ENCODE results near the gene MAB21L4. TPM values are rescaled to one million over a fixed set of nuclear protein-coding genes. Genes with fewer than 3 reads are reported as not detected.

Gene MAB21L4
- total RNA-seq, 2 experiments from 2014 or later, result not detected

GRCh38 chr2:240931319-240931949 is 35.5 kb upstream of the MAB21L4 start:
- ChIA-PET POLR2A (no interaction called here), CTCF (interaction anchor here (1.0 kb wide), 1 partner anchor 17 kb away, joined by 4 read pairs; no protein-coding TSS in a partner anchor)
- no peaks in the 10 kb centered on the region for H3K9me3 Mint-ChIP-seq
- DNase-seq, result no peak
- intact Hi-C loops (cut with micrococcal nuclease), result no loop called here
- no peak overlapping the region for H3K27ac Mint-ChIP-seq
- no peaks in the 10 kb centered on the region for H3K36me3 Mint-ChIP-seq (ENCODE audit: low read depth)
- TF ChIP-seq CTCF (IDR thresholded peaks at IDR 0.05), result no peak
- no peak overlapping the region for H3K4me3 Mint-ChIP-seq
- H3K27me3 Mint-ChIP-seq, result peaks cover 4% of the 10 kb centered on the region
- H3K4me1 Mint-ChIP-seq (ENCODE audit: low read depth), result no peaks in the 10 kb centered on the region
- no peak for ATAC-seq

GRCh38 chr2:240930631-240931318 is 34.8 kb upstream of the MAB21L4 start:
- H3K27ac Mint-ChIP-seq, result no peak overlapping the region
- no peak for DNase-seq
- ChIA-PET POLR2A (no interaction called here), CTCF (interaction anchor here (1.0 kb wide), 1 partner anchor 16 kb away, joined by 4 read pairs; no protein-coding TSS in a partner anchor)
- no peak for ATAC-seq
- H3K9me3 Mint-ChIP-seq, result no peaks in the 10 kb centered on the region
- peaks cover 4% of the 10 kb centered on the region for H3K27me3 Mint-ChIP-seq
- intact Hi-C loops (cut with micrococcal nuclease), result no loop called here
- no peaks in the 10 kb centered on the region for H3K4me1 Mint-ChIP-seq (ENCODE audit: low read depth)
- H3K36me3 Mint-ChIP-seq (ENCODE audit: low read depth), result no peaks in the 10 kb centered on the region
- no peak overlapping the region for H3K4me3 Mint-ChIP-seq
- no peak for TF ChIP-seq CTCF (IDR thresholded peaks at IDR 0.05)

- ChIA-PET POLR2A (no interaction called here), CTCF (interaction anchor here (1.0 kb wide), 1 partner anchor 15 kb away, joined by 4 read pairs; no protein-coding TSS in a partner anchor)
- no peak for ATAC-seq
Measured at GRCh38 chr2:240930096-240930630, 34.2 kb upstream of the MAB21L4 start.

GRCh38 chr2:240929364-240930095 is 33.6 kb upstream of the MAB21L4 start:
- CTCF ChIA-PET, result no interaction called here
- Mint-ChIP-seq H3K27me3 (peaks cover 4% of the 10 kb centered on the region), H3K27ac (no peak overlapping the region), H3K4me1 (ENCODE audit: low read depth) (no peaks in the 10 kb centered on the region), H3K36me3 (ENCODE audit: low read depth) (no peaks in the 10 kb centered on the region), H3K4me3 (no peak overlapping the region), H3K9me3 (no peaks in the 10 kb centered on the region)
- POLR2A ChIA-PET, result no interaction called here
- intact Hi-C loops (cut with micrococcal nuclease), result no loop called here
- no peak for TF ChIP-seq CTCF (IDR thresholded peaks at IDR 0.05)
- DNase-seq (no peak), ATAC-seq (no peak)

More at GRCh38 chr2:240930096-240930630, 34.2 kb upstream of the MAB21L4 start:
- no peaks in the 10 kb centered on the region for H3K4me1 Mint-ChIP-seq (ENCODE audit: low read depth)
- intact Hi-C loops (cut with micrococcal nuclease), result no loop called here
- no peak overlapping the region for H3K4me3 Mint-ChIP-seq
- no peak overlapping the region for H3K27ac Mint-ChIP-seq
- H3K36me3 Mint-ChIP-seq (ENCODE audit: low read depth), result no peaks in the 10 kb centered on the region
- TF ChIP-seq CTCF (IDR thresholded peaks at IDR 0.05), result no peak
- H3K9me3 Mint-ChIP-seq, result no peaks in the 10 kb centered on the region
- peaks cover 4% of the 10 kb centered on the region for H3K27me3 Mint-ChIP-seq
- no peak for DNase-seq
